SK-N-SH (cell line): ENCODE data around the gene SMYD1. TPM values are rescaled to one million over a fixed set of nuclear protein-coding genes. Genes with fewer than 3 reads are reported as not detected.

Source experiments
- CTCF ChIA-PET: fragments of 300-600, 350-600 bp; formaldehyde crosslinking; extraction: SDS; loops from one replicate; lab custom pipeline; 2021; lab: Yijun Ruan, JAX
- POLR2A ChIA-PET: fragments of 350-600 bp; sonication (Branson Sonifier 250); formaldehyde crosslinking; extraction: SDS; loops from one replicate; lab custom pipeline; 2020; ENCODE audit warnings: antibody characterized with exemption, inconsistent platforms; lab: Yijun Ruan, JAX
- DNase-seq: peaks from one replicate; pipeline ENCODE4 v3.0.0; 2012
- H2AFZ ChIP-seq: fragments of 200-600 bp; sonication (generic); 2 replicates; pipeline ENCODE4 v1.8.1; 2016; ENCODE audit warnings: antibody characterized with exemption, mild to moderate bottlenecking, low read depth
- H3F3A ChIP-seq: fragments of 200-600 bp; sonication (generic); replicated peaks from 2 replicates; pipeline ENCODE3; 2016; ENCODE audit warnings: antibody characterized with exemption, mild to moderate bottlenecking; ENCODE audit not compliant: insufficient read depth
- H3K27ac ChIP-seq, 2 experiments: fragments of 200-500 bp in 1 of 2; fragments of 200-600 bp in 1 of 2; sonication (Bioruptor generic) in 1 of 2; sonication (generic), shearing (Covaris generic) in 1 of 2; 2 replicates each; pipeline versions ENCODE4 v1.5.1 to v1.6.1; 2014 to 2016; ENCODE audit warnings: low read depth in 2 of 2, inconsistent platforms in 1 of 2, low read length in 1 of 2, mild to moderate bottlenecking in 1 of 2, mixed read lengths in 1 of 2
- H3K27me3 ChIP-seq: fragments of 200-600 bp; sonication (generic), shearing (Covaris generic); 2 replicates; pipeline ENCODE4 v1.6.1; 2016; ENCODE audit warnings: mixed run types; ENCODE audit not compliant: insufficient read depth
- H3K36me3 ChIP-seq, 2 experiments: fragments of 200-500 bp in 1 of 2; fragments of 200-600 bp in 1 of 2; sonication (Bioruptor generic) in 1 of 2; sonication (generic) in 1 of 2; replicated peaks in 1 of 2; 2 replicates each; pipeline versions ENCODE3 to v1.5.1; 2014 to 2016; ENCODE audit warnings: low read length in 1 of 2, mild to moderate bottlenecking in 1 of 2; ENCODE audit not compliant: insufficient read depth in 2 of 2, control insufficient read depth in 1 of 2
- H3K4me1 ChIP-seq, 2 experiments: fragments of 200-500 bp in 1 of 2; fragments of 200-600 bp in 1 of 2; sonication (Bioruptor generic) in 1 of 2; sonication (generic), shearing (Covaris generic) in 1 of 2; 2 replicates each; pipeline versions ENCODE4 v1.5.1 to v1.6.1; 2014 to 2016; ENCODE audit warnings: low read depth in 1 of 2, low read length in 1 of 2, mixed run types in 1 of 2; ENCODE audit not compliant: insufficient read depth in 2 of 2, control insufficient read depth in 1 of 2
- H3K4me2 ChIP-seq: fragments of 200-600 bp; sonication (generic), shearing (Covaris generic); 2 replicates; pipeline ENCODE4 v1.6.1; 2017; ENCODE audit warnings: mixed run types
- H3K4me3 ChIP-seq, 2 experiments: fragments of 200-500 bp in 1 of 2; fragments of 200-600 bp in 1 of 2; sonication (Bioruptor generic) in 1 of 2; sonication (generic), shearing (Covaris generic) in 1 of 2; 2 replicates each; pipeline versions ENCODE4 v1.5.1 to v1.8.1; 2014 to 2016; ENCODE audit warnings: low read depth in 2 of 2, inconsistent platforms in 1 of 2, low read length in 1 of 2, mild to moderate bottlenecking in 1 of 2, mixed read lengths in 1 of 2, moderate library complexity in 1 of 2
- H3K79me2 ChIP-seq: fragments of 200-600 bp; sonication (generic); 2 replicates; pipeline ENCODE4 v1.8.1; 2017; ENCODE audit warnings: mild to moderate bottlenecking; ENCODE audit not compliant: insufficient read depth
- H3K9ac ChIP-seq: fragments of 200-600 bp; sonication (generic); 2 replicates; pipeline ENCODE4 v1.6.1; 2017; ENCODE audit warnings: mixed run types
- H3K9me2 ChIP-seq: fragments of 200-600 bp; sonication (generic); 2 replicates; pipeline ENCODE4 v1.6.1; 2017; ENCODE audit warnings: mixed run types
- H3K9me3 ChIP-seq: fragments of 200-600 bp; sonication (generic); 2 replicates; pipeline ENCODE4 v1.6.1; 2017; ENCODE audit warnings: mixed run types, mild to moderate bottlenecking, moderate library complexity
- H4K20me1 ChIP-seq: fragments of 200-600 bp; sonication (generic); 2 replicates; pipeline ENCODE4 v1.6.1; 2017; ENCODE audit warnings: mild to moderate bottlenecking, mixed run types; ENCODE audit not compliant: insufficient read depth
- GABPA ChIP-seq: IDR thresholded peaks from 2 replicates; pipeline ENCODE4 v1.4.0; 2012; ENCODE audit warnings: low read depth, mild to moderate bottlenecking
- JUND ChIP-seq: IDR thresholded peaks from 2 replicates; pipeline ENCODE4 v1.4.0; 2012
- NRF1 ChIP-seq: IDR thresholded peaks from 2 replicates; pipeline ENCODE4 v1.6.1; 2012; ENCODE audit warnings: low read depth, mild to moderate bottlenecking, low read length
- SIN3A ChIP-seq: IDR thresholded peaks from 2 replicates; pipeline ENCODE4 v1.6.1; 2012; ENCODE audit warnings: low read depth, mild to moderate bottlenecking, low read length, moderate library complexity, borderline replicate concordance
- SMC3 ChIP-seq: IDR thresholded peaks from 2 replicates; pipeline ENCODE4 v1.6.1; 2012; ENCODE audit warnings: low read depth, low read length, improper control_type of control experiment
- TAF1 ChIP-seq: IDR thresholded peaks from 2 replicates; pipeline ENCODE4 v1.6.1; 2012; ENCODE audit warnings: low read depth, mild to moderate bottlenecking, low read length, moderate library complexity, borderline replicate concordance
- TCF12 ChIP-seq: IDR thresholded peaks from 2 replicates; pipeline ENCODE4 v1.4.0; 2012
- YY1 ChIP-seq: IDR thresholded peaks from 2 replicates; pipeline ENCODE4 v1.4.0; 2012; ENCODE audit warnings: low read depth, mild to moderate bottlenecking
- WGBS: methylation state at CpG from one replicate; pipeline ENCODE4 v1.1.6; 2017; ENCODE audit warnings: low lambda C conversion rate; 5-methylcytosine and 5-hydroxymethylcytosine counted together
- polyA plus RNA-seq, 3 experiments: library from polyadenylated mRNA; depleted of rRNA; stranded (reverse); fragments of >200 nt; gene quantifications; 2 replicates each; pipeline ENCODE4 v1.2.3, GENCODE V29; 2012
- TF ChIP-seq, protein P1 (sequence below): fragments of 150-350 bp; IDR thresholded peaks from 2 replicates; pipeline ENCODE4 v1.6.1; 2017; ENCODE audit warnings: antibody characterized with exemption, low read length, low read depth, borderline replicate concordance
- TF ChIP-seq, protein P2 (sequence below): fragments of 200-600 bp; sonication (generic); IDR thresholded peaks from 2 replicates; pipeline ENCODE4 v1.6.1; 2017; ENCODE audit warnings: antibody characterized with exemption, mild to moderate bottlenecking, moderate library complexity
- TF ChIP-seq, protein P3 (sequence below): IDR thresholded peaks from 2 replicates; pipeline ENCODE4 v1.4.0; 2012; ENCODE audit warnings: low read depth
- TF ChIP-seq, protein P4 (sequence below): IDR thresholded peaks from 2 replicates; pipeline ENCODE4 v1.4.0; 2012; ENCODE audit warnings: low read depth, borderline replicate concordance
- TF ChIP-seq, protein P5 (sequence below): fragments of 150-350 bp; IDR thresholded peaks from 2 replicates; pipeline ENCODE4 v1.6.1; 2016; ENCODE audit warnings: mild to moderate bottlenecking, low read depth, low read length

The SMYD1 gene
- polyA plus RNA-seq, 1 of the 3 experiments (the other 2 are of a cell fraction), result not detected

DNA sequence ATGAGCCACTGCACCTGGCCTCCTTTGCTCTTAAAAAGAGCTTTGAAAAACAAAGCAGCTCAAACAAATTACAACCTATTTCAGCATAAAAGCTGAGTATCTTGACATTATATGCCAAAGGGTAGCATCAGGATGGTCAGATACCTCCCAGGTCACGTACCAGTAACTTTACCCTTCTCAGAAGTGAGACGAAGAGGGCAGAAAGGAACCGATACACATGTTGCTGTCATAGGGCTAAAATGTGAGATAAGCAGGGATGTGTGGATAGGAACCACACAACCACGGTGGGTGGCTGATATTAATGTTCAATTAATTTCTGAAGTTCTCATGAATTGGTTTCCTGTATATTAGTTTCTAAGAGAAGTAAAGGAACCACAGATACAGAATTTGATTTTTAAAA, 38.7 kb upstream of the SMYD1 start:
- Histone ChIP-seq H3K9me3 (no peaks in the 10 kb centered on the region), H3K9me2 (no peaks in the 10 kb centered on the region), H3K4me2 (no peak overlapping the region), H2AFZ (no peak overlapping the region), H3F3A (peaks cover 6% of the 10 kb centered on the region), H3K4me1 (no peaks in the 10 kb centered on the region), H3K79me2 (peaks cover 7% of the 10 kb centered on the region; the same call in 1 of the 2 replicates), H3K4me3 (no peak overlapping the region), H3K36me3 (peaks cover 45 to 63% of the 10 kb centered on the region in 2 experiments), H3K27ac (no peak overlapping the region), H3K27me3 (no peaks in the 10 kb centered on the region), H3K9ac (no peak overlapping the region), H4K20me1 (no peaks in the 10 kb centered on the region)
- POLR2A ChIA-PET, result no interaction called here
- no peak for DNase-seq
- CTCF ChIA-PET, result no interaction called here
- TF ChIP-seq, protein P1, sequence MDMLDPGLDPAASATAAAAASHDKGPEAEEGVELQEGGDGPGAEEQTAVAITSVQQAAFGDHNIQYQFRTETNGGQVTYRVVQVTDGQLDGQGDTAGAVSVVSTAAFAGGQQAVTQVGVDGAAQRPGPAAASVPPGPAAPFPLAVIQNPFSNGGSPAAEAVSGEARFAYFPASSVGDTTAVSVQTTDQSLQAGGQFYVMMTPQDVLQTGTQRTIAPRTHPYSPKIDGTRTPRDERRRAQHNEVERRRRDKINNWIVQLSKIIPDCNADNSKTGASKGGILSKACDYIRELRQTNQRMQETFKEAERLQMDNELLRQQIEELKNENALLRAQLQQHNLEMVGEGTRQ, result no peak
- TF ChIP-seq SMC3 (no peak), TCF12 (no peak), JUND (no peak), NRF1 (no peak), SIN3A (no peak), YY1 (no peak), TAF1 (no peak), GABPA (no peak)
- TF ChIP-seq, protein P2, sequence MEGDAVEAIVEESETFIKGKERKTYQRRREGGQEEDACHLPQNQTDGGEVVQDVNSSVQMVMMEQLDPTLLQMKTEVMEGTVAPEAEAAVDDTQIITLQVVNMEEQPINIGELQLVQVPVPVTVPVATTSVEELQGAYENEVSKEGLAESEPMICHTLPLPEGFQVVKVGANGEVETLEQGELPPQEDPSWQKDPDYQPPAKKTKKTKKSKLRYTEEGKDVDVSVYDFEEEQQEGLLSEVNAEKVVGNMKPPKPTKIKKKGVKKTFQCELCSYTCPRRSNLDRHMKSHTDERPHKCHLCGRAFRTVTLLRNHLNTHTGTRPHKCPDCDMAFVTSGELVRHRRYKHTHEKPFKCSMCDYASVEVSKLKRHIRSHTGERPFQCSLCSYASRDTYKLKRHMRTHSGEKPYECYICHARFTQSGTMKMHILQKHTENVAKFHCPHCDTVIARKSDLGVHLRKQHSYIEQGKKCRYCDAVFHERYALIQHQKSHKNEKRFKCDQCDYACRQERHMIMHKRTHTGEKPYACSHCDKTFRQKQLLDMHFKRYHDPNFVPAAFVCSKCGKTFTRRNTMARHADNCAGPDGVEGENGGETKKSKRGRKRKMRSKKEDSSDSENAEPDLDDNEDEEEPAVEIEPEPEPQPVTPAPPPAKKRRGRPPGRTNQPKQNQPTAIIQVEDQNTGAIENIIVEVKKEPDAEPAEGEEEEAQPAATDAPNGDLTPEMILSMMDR, result no peak
- TF ChIP-seq, protein P3, sequence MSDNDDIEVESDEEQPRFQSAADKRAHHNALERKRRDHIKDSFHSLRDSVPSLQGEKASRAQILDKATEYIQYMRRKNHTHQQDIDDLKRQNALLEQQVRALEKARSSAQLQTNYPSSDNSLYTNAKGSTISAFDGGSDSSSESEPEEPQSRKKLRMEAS, result no peak
- TF ChIP-seq, protein P4, sequence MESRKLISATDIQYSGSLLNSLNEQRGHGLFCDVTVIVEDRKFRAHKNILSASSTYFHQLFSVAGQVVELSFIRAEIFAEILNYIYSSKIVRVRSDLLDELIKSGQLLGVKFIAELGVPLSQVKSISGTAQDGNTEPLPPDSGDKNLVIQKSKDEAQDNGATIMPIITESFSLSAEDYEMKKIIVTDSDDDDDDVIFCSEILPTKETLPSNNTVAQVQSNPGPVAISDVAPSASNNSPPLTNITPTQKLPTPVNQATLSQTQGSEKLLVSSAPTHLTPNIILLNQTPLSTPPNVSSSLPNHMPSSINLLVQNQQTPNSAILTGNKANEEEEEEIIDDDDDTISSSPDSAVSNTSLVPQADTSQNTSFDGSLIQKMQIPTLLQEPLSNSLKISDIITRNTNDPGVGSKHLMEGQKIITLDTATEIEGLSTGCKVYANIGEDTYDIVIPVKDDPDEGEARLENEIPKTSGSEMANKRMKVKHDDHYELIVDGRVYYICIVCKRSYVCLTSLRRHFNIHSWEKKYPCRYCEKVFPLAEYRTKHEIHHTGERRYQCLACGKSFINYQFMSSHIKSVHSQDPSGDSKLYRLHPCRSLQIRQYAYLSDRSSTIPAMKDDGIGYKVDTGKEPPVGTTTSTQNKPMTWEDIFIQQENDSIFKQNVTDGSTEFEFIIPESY, result no peak
- TF ChIP-seq, protein P5, sequence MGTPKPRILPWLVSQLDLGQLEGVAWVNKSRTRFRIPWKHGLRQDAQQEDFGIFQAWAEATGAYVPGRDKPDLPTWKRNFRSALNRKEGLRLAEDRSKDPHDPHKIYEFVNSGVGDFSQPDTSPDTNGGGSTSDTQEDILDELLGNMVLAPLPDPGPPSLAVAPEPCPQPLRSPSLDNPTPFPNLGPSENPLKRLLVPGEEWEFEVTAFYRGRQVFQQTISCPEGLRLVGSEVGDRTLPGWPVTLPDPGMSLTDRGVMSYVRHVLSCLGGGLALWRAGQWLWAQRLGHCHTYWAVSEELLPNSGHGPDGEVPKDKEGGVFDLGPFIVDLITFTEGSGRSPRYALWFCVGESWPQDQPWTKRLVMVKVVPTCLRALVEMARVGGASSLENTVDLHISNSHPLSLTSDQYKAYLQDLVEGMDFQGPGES, result no peak
- WGBS, result 97% methylated on average over 4 of the region's 4 CpGs
